PFSK-1 (cell line): ENCODE measurements around the gene CACHD1.
A peak's percentile ranks its signal among the peaks of the same experiment; 100 is the strongest.

Experiments
- POLR2AphosphoS5 ChIP-seq: IDR thresholded peaks from 2 replicates; pipeline ENCODE4 v1.6.1; 2012; ENCODE audit warnings: low read depth, mild to moderate bottlenecking, control low read depth, low read length, moderate library complexity
- TAF1 ChIP-seq: IDR thresholded peaks from 2 replicates; pipeline ENCODE4 v1.6.1; 2012; ENCODE audit warnings: low read length, control low read depth, borderline replicate concordance; ENCODE audit not compliant: insufficient read depth
- TF ChIP-seq, protein P1 (sequence below), 2 experiments: IDR thresholded peaks; 2 replicates each; pipeline versions ENCODE4 v1.6.1 to v1.8.0; 2011 to 2012; ENCODE audit warnings: low read depth in 2 of 2, low read length in 2 of 2, control low read depth in 1 of 2, inconsistent platforms in 1 of 2, mild to moderate bottlenecking in 1 of 2, moderate library complexity in 1 of 2; ENCODE audit not compliant: insufficient read depth in 1 of 2

DNA sequence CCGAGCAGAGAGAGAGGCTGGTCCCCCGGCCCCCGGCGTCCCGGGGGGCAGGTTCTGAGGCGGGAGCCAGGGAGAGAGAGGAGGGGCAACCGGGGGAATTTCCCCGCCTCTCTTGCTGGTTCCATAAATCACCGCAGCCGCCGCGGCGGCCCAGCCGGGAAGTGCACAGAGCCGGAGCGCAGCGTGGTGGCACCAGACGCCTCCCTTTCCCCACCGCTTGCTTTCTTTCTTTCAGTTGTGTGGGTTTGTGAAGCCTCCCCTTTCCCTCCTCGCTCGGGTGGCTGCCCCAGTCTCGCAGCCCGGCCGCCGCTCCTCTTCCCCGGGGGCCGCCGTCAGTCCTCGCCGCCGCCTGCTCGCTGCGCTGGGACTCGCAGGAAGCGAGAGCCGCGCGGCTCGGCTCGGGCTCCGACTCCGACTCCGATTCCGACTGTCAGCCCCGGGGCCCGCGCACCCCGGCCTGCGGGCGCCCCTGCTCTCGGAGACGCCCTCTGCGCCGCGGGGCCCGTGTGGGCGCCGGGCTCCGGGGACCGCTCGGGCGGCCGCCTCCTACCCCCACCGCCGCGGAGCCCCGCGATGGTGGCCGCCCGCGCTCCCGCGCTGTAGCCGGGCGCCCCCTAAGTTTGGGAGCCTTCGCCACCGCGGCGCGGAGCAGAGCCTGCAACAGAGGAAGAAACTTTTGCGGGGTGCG lies at the start of gene CACHD1:
- TF ChIP-seq POLR2AphosphoS5 (peak; percentile 75), TAF1 (peak; percentile 59; the same call in 1 of the 2 replicates)
- TF ChIP-seq, protein P1, sequence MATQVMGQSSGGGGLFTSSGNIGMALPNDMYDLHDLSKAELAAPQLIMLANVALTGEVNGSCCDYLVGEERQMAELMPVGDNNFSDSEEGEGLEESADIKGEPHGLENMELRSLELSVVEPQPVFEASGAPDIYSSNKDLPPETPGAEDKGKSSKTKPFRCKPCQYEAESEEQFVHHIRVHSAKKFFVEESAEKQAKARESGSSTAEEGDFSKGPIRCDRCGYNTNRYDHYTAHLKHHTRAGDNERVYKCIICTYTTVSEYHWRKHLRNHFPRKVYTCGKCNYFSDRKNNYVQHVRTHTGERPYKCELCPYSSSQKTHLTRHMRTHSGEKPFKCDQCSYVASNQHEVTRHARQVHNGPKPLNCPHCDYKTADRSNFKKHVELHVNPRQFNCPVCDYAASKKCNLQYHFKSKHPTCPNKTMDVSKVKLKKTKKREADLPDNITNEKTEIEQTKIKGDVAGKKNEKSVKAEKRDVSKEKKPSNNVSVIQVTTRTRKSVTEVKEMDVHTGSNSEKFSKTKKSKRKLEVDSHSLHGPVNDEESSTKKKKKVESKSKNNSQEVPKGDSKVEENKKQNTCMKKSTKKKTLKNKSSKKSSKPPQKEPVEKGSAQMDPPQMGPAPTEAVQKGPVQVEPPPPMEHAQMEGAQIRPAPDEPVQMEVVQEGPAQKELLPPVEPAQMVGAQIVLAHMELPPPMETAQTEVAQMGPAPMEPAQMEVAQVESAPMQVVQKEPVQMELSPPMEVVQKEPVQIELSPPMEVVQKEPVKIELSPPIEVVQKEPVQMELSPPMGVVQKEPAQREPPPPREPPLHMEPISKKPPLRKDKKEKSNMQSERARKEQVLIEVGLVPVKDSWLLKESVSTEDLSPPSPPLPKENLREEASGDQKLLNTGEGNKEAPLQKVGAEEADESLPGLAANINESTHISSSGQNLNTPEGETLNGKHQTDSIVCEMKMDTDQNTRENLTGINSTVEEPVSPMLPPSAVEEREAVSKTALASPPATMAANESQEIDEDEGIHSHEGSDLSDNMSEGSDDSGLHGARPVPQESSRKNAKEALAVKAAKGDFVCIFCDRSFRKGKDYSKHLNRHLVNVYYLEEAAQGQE (IDR thresholded peaks at IDR 0.05; ENCODE audit: insufficient read depth in 1 of 2, low read depth in 2 of 2, low read length in 2 of 2): no peak
